IMR-90 (cell line): ENCODE data around the gene DYNC1H1. TPM values are rescaled to one million over a fixed set of nuclear protein-coding genes. Genes with fewer than 3 reads are reported as not detected.
"Not testable (repeated sequence)": the region's sequence is repeated elsewhere in the genome, so short reads cannot be mapped to it uniquely, and the experiment has no call there.

Experiments used
- ATAC-seq: fragments of 200-7000 bp; cut with Tn5 transposase; 2 replicates; pipeline ENCODE4 v1.9.1; 2020; ENCODE audit warnings: low read depth, mild to moderate bottlenecking, moderate library complexity
- BruUV-seq: library from RNA; stranded (reverse); fragments of 400-500 nt; replicated peaks from 2 replicates; lab custom pipeline; 2021; lab: Mats Ljungman, UMichigan
- CTCF ChIA-PET: fragments of 300-600 bp; formaldehyde crosslinking; extraction: SDS; loops from one replicate; lab custom pipeline; 2021; ENCODE audit warnings: antibody characterized with exemption; lab: Yijun Ruan, JAX
- POLR2A ChIA-PET: fragments of 300-600 bp; sonication (Branson Sonifier 250); formaldehyde crosslinking; loops from one replicate; lab custom pipeline; 2022; ENCODE audit warnings: antibody characterized with exemption; ENCODE audit not compliant: unreplicated experiment; lab: Charles Lee
- DNase-seq: peaks from one replicate; pipeline ENCODE4 v3.0.0; 2013
- H2AFZ ChIP-seq: replicated peaks from 2 replicates; pipeline ENCODE3; 2013; ENCODE audit warnings: low read length, mild to moderate bottlenecking; ENCODE audit not compliant: poor library complexity
- H2AK5ac ChIP-seq: 2 replicates; pipeline ENCODE4 v1.6.1; 2013; ENCODE audit warnings: low read depth, low read length, inconsistent platforms
- H2AK9ac ChIP-seq: replicated peaks from 2 replicates; pipeline ENCODE3; 2013; ENCODE audit warnings: mild to moderate bottlenecking, low read depth, low read length, moderate library complexity; ENCODE audit not compliant: poor library complexity
- H2BK120ac ChIP-seq: 2 replicates; pipeline ENCODE4 v1.6.1; 2013; ENCODE audit warnings: low read depth, low read length, inconsistent platforms
- H2BK15ac ChIP-seq: 3 replicates; pipeline ENCODE4 v1.6.1; 2013; ENCODE audit warnings: low read depth, low read length, inconsistent platforms
- H2BK20ac ChIP-seq: 2 replicates; pipeline ENCODE4 v1.6.1; 2013; ENCODE audit warnings: low read depth, mild to moderate bottlenecking, inconsistent platforms, low read length, moderate library complexity
- H2BK5ac ChIP-seq: 2 replicates; pipeline ENCODE4 v1.6.1; 2013; ENCODE audit warnings: mild to moderate bottlenecking, low read depth, low read length, inconsistent platforms; ENCODE audit not compliant: poor library complexity, severe bottlenecking
- H3K14ac ChIP-seq: replicated peaks from 2 replicates; pipeline ENCODE4 v1.6.1; 2013; ENCODE audit warnings: low read depth, low read length, inconsistent platforms
- H3K18ac ChIP-seq: 2 replicates; pipeline ENCODE4 v1.6.1; 2013; ENCODE audit warnings: low read depth, low read length, control low read depth
- H3K23ac ChIP-seq: 2 replicates; pipeline ENCODE4 v1.6.1; 2013; ENCODE audit warnings: low read depth, low read length, inconsistent platforms
- H3K27ac ChIP-seq: 2 replicates; pipeline ENCODE4 v1.5.1; 2013; ENCODE audit warnings: mild to moderate bottlenecking, control low read depth, low read length; ENCODE audit not compliant: insufficient read depth
- H3K27me3 ChIP-seq: 2 replicates; pipeline ENCODE4 v1.6.1; 2013; ENCODE audit warnings: low read length; ENCODE audit not compliant: control insufficient read depth, insufficient read depth
- H3K36me3 ChIP-seq: 2 replicates; pipeline ENCODE4 v1.6.1; 2013; ENCODE audit warnings: low read length, mixed read lengths; ENCODE audit not compliant: control insufficient read depth, insufficient read depth
- H3K4ac ChIP-seq: 2 replicates; pipeline ENCODE4 v1.6.1; 2013; ENCODE audit warnings: low read depth, low read length, inconsistent platforms
- H3K4me1 ChIP-seq: 2 replicates; pipeline ENCODE4 v1.6.1; 2013; ENCODE audit warnings: low read length, mixed read lengths; ENCODE audit not compliant: control insufficient read depth, insufficient read depth
- H3K4me2 ChIP-seq: 2 replicates; pipeline ENCODE4 v1.6.1; 2013; ENCODE audit warnings: low read depth, mild to moderate bottlenecking, control low read depth, low read length, moderate library complexity
- H3K4me3 ChIP-seq: 2 replicates; pipeline ENCODE4 v1.5.1; 2013; ENCODE audit warnings: low read depth, mild to moderate bottlenecking, control low read depth, low read length, moderate library complexity; ENCODE audit not compliant: insufficient read depth
- H3K56ac ChIP-seq: 2 replicates; pipeline ENCODE4 v1.6.1; 2013; ENCODE audit warnings: low read length, inconsistent platforms; ENCODE audit not compliant: insufficient read depth; ENCODE audit errors: extremely low read depth
- H3K79me1 ChIP-seq, 2 experiments: 2 replicates each; pipeline ENCODE4 v1.6.1; 2013; ENCODE audit warnings: low read length in 2 of 2, inconsistent platforms in 1 of 2, low read depth in 1 of 2
- H3K9ac ChIP-seq: 2 replicates; pipeline ENCODE4 v1.6.1; 2013; ENCODE audit warnings: low read depth, low read length, control low read depth
- H3K9me1 ChIP-seq: 2 replicates; pipeline ENCODE4 v1.6.1; 2013; ENCODE audit warnings: low read length, inconsistent platforms; ENCODE audit not compliant: insufficient read depth
- H3K9me3 ChIP-seq: 2 replicates; pipeline ENCODE4 v1.6.1; 2013; ENCODE audit warnings: low read length; ENCODE audit not compliant: control insufficient read depth, insufficient read depth
- H4K20me1 ChIP-seq: 2 replicates; pipeline ENCODE4 v1.6.1; 2013; ENCODE audit warnings: low read length, inconsistent platforms; ENCODE audit not compliant: insufficient read depth
- H4K5ac ChIP-seq: 2 replicates; pipeline ENCODE4 v1.6.1; 2013; ENCODE audit warnings: mild to moderate bottlenecking, low read depth, low read length, control low read depth
- H4K8ac ChIP-seq, 2 experiments: 2 replicates each; pipeline ENCODE4 v1.6.1; 2013; ENCODE audit warnings: low read depth in 2 of 2, low read length in 2 of 2, control low read depth in 1 of 2, inconsistent platforms in 1 of 2
- H4K91ac ChIP-seq: 2 replicates; pipeline ENCODE4 v1.6.1; 2013; ENCODE audit warnings: low read depth, low read length, inconsistent platforms; ENCODE audit not compliant: insufficient read depth
- CEBPB ChIP-seq: IDR thresholded peaks from 2 replicates; pipeline ENCODE4 v1.6.1; 2012; ENCODE audit warnings: low read depth, low read length, improper control_type of control experiment
- WGBS, 2 experiments: methylation state at CpG; one replicate each; pipeline versions ENCODE4 v1.1.5 to v1.1.7; 2013; ENCODE audit warnings: missing lambda C conversion rate in 2 of 2; ENCODE audit not compliant: insufficient read length in 1 of 2; ENCODE audit errors: extremely low coverage in 2 of 2; 5-methylcytosine and 5-hydroxymethylcytosine counted together
- dilution Hi-C: fragments of 300-500 bp; cut with HindIII; formaldehyde crosslinking; loops from one replicate; pipeline ENCODE4 v1.14.3; 2018; ENCODE audit warnings: low sequenced_read_pairs; ENCODE audit not compliant: unreplicated experiment
- in situ Hi-C: fragments of 300-500 bp; cut with MboI; formaldehyde crosslinking; loops from 3 replicates; pipeline ENCODE4 v1.14.3; 2019; ENCODE audit warnings: low sequenced_read_pairs, inconsistent platforms, mixed read lengths
- intact Hi-C: fragments of 100-400 bp; cut with micrococcal nuclease; formaldehyde crosslinking; loops from 2 replicates; pipeline ENCODE4 v1.10.0; 2022
- polyA plus RNA-seq, 3 experiments: library from polyadenylated mRNA; depleted of rRNA; stranded (reverse); fragments of >200 nt; gene quantifications; 2 replicates each; pipeline ENCODE4 v1.2.3, GENCODE V29; 2012; ENCODE audit warnings: low replicate concordance in 1 of 3
- total RNA-seq: library from RNA; depleted of rRNA; stranded (reverse); fragments of >200 nt; gene quantifications from 2 replicates; pipeline ENCODE4 v1.2.3, GENCODE V29; 2012

The DYNC1H1 gene
- total and polyA plus RNA-seq, 2 of the 4 experiments (the other 2 are of a cell fraction) = 240 to 670 TPM

DNA sequence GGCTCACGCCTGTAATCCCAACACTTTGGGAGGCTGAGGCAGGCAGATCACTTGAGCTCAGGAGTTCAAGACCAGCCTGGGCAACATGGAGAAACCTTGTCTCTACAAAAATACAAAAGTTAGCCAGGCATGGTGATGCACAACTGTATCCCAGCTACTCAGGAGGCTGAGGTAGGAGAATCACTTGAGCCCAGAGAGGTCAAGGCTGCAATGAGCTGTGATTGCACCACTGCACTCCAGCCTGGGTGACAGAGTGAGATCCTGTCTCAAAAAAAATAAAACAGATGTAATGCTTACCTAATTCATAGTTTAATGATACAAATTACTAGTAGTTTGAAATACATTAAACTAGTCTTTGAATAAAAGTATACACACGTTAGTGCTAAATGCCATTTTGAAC is 7.1 kb downstream of the DYNC1H1 start:
- H2AFZ ChIP-seq, H3K4me3 ChIP-seq, POLR2A ChIA-PET, H3K14ac ChIP-seq, ATAC-seq, H4K5ac ChIP-seq, H3K27ac ChIP-seq, H4K91ac ChIP-seq, H3K27me3 ChIP-seq, DNase-seq, H2AK9ac ChIP-seq, dilution Hi-C loops, H4K8ac ChIP-seq, H2BK20ac ChIP-seq, H3K4me2 ChIP-seq, H3K18ac ChIP-seq, H3K4me1 ChIP-seq, H3K9me3 ChIP-seq, H2AK5ac ChIP-seq, H3K23ac ChIP-seq, BruUV-seq, H2BK15ac ChIP-seq, intact Hi-C loops, H2BK120ac ChIP-seq: not testable (repeated sequence)
- peak overlapping the region; percentile 17; the same call in 1 of the 2 replicates for H3K56ac ChIP-seq
- in situ Hi-C loops = loop anchor here (25.0 kb wide), 1 partner anchor 341 kb away; the partner anchor contains the start of genes MOK and ZNF839
- peaks cover 73% of the 10 kb centered on the region for H4K20me1 ChIP-seq
- CTCF ChIA-PET = interaction anchor here (0.6 kb wide), 2 partner anchors 13 to 114 kb away, joined by 3 to 4 read pairs; no protein-coding TSS in a partner anchor
- H3K9me1 ChIP-seq = peaks cover 16% of the 10 kb centered on the region
- 100% methylated on average over 1 of the region's 2 CpGs; no CpG with 5 or more reads in 1 of the 2 experiments for WGBS, 2 experiments
- H3K9ac ChIP-seq = peak overlapping the region; percentile 14; the same call in 1 of the 2 replicates
- H3K4ac ChIP-seq = peak overlapping the region; percentile 77; the same call in 1 of the 2 replicates
- H3K36me3 ChIP-seq = peaks cover 11% of the 10 kb centered on the region
- peaks cover 0 to 48% of the 10 kb centered on the region in 2 experiments; a peak in 2 of 4 replicates for H3K79me1 ChIP-seq
- peak; percentile 29; the same call in 1 of the 2 replicates for TF ChIP-seq CEBPB
- peak overlapping the region; percentile 73 for H2BK5ac ChIP-seq
